ENCODE data around the gene BOLA1.
"Not testable (repeated sequence)": the region's sequence is repeated elsewhere in the genome, so short reads cannot be mapped to it uniquely, and the experiment has no call there.

BOLA1 gene

DNA sequence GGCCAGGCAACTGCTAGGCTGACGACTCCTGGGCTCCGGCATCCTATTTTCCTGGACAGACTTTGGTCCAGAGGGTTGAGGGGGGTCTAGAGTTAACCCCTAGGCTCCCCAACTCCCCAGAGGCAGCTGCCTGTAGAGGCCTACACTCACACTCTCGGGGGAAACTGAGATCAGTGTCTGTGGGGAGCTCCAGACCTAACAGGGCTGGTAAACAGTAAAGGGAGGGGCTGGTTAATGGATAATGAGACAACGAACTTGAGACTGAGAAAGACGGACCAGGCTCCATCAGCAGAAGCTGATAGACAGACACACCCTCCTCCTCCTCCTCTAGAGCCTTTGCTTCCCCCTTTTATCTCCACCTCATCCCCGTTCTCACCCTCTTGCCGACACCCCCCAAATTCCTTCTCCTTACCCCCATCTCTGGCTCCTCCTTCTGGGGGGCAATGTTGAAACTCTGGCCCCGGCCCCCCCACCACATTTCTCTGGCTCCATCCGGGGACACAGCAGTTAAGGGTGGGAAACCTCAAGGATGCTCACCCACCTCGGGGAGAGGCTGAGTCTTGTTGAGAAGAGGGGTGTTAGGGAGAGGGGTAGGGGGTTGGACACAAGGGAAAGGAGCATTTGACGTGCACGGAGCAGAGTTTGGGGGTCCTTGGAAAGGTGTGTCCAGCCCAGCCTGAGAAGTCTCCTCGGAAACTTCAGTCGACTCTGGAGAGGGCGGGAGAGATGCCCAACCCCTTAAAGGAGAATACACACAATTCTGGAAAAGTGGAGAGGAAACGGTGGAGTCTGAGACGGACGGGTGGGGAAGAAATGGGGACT lies 37.0 kb downstream of the BOLA1 start, which contains the start of gene MTMR11:
MTMR11 (minus strand) TSS at position 710 of the 822 bp plus-strand sequence; CDS start at position 478, 232 bp downstream.
- no peaks in the 10 kb centered on the region for H3K9me3 ChIP-seq (replicated peaks; ENCODE audit: insufficient read depth, low read length)
- peak within 1 kb of the TSS; percentile 28 for H3K4me2 ChIP-seq (ENCODE audit: low read depth, low read length)
- peak within 1 kb of the TSS; percentile 46; the same call in 1 of the 2 replicates for H3K27ac ChIP-seq (ENCODE audit: low read length)
- H3K9me2 ChIP-seq (replicated peaks; ENCODE audit: insufficient read depth, low read length) = no peaks in the 10 kb centered on the region
- H3K79me2 ChIP-seq (ENCODE audit: low read length) = no peaks in the 10 kb centered on the region
- no peaks in the 10 kb centered on the region for H3K36me3 ChIP-seq (replicated peaks; ENCODE audit: insufficient read depth, low read length)
- peaks cover 33% of the 10 kb centered on the region for H3K4me1 ChIP-seq (ENCODE audit: low read length)
- H3F3A ChIP-seq (ENCODE audit: insufficient read depth, low read length) = peaks cover 16% of the 10 kb centered on the region
- TF ChIP-seq EZH2phosphoT487 (IDR thresholded peaks at IDR 0.05; ENCODE audit: low read length) = no peak
- TF ChIP-seq, protein P1, sequence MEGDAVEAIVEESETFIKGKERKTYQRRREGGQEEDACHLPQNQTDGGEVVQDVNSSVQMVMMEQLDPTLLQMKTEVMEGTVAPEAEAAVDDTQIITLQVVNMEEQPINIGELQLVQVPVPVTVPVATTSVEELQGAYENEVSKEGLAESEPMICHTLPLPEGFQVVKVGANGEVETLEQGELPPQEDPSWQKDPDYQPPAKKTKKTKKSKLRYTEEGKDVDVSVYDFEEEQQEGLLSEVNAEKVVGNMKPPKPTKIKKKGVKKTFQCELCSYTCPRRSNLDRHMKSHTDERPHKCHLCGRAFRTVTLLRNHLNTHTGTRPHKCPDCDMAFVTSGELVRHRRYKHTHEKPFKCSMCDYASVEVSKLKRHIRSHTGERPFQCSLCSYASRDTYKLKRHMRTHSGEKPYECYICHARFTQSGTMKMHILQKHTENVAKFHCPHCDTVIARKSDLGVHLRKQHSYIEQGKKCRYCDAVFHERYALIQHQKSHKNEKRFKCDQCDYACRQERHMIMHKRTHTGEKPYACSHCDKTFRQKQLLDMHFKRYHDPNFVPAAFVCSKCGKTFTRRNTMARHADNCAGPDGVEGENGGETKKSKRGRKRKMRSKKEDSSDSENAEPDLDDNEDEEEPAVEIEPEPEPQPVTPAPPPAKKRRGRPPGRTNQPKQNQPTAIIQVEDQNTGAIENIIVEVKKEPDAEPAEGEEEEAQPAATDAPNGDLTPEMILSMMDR (IDR thresholded peaks at IDR 0.05; ENCODE audit: low read length) = no peak
- H3K27me3 ChIP-seq (replicated peaks; ENCODE audit: insufficient read depth, low read length) = no peaks in the 10 kb centered on the region
- no peaks in the 10 kb centered on the region for H4K20me1 ChIP-seq (ENCODE audit: insufficient read depth, low read length)
- peak within 1 kb of the TSS; percentile 2; the same call in 1 of the 2 replicates for H3K9ac ChIP-seq (ENCODE audit: low read length)
- peak within 1 kb of the TSS; percentile 0; the same call in 1 of the 2 replicates for H3K4me3 ChIP-seq (ENCODE audit: low read length)
- no peak for DNase-seq
- H2AFZ ChIP-seq (ENCODE audit: low read length) = 0 out of 2 replicates have a peak within 1 kb of the TSS, but pooled peaks have one; percentile 1

DNA sequence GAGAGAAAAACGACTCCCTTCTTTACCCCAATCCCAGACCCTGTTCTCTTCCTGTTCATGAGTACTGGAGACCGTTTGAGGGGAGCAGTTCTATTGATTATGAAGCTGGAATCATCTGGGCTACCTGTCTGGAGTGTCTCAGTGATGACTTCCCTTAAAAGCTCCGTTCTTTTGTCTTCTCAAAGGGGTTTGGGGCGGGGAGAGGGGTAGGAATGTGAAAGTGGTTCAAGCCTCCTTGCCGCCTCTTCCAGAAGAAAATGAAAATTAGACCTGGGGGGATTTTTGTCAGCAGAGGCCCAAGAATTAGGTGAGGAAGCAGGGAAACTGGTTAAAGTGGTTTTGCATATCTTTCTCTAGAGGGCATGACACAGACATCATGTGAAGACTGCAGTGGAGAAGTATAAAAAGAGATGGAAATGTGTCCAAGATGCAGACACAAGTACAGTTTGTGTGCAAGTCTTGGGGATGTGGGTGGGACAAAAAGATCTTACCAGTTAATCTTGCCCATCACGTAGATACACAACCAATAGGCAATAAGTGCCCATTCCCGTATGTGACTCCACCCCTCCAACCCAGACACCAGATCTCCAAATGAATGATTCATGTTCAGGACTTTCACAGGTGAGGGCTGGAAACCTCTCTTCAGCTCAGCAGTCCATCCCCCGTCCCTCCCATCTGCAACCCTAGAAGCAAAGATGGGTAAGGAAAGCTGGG lies 37.8 kb downstream of the BOLA1 start:
- H2AFZ ChIP-seq (ENCODE audit: low read length) = 0 out of 2 replicates have a peak overlapping the region, but pooled peaks have one; percentile 1
- peak overlapping the region; percentile 46; the same call in 1 of the 2 replicates for H3K27ac ChIP-seq (ENCODE audit: low read length)
- H4K20me1 ChIP-seq (ENCODE audit: insufficient read depth, low read length) = no peaks in the 10 kb centered on the region
- peak overlapping the region; percentile 2; the same call in 1 of the 2 replicates for H3K9ac ChIP-seq (ENCODE audit: low read length)
- no peaks in the 10 kb centered on the region for H3K9me3 ChIP-seq (replicated peaks; ENCODE audit: insufficient read depth, low read length)
- peak overlapping the region; percentile 0; the same call in 1 of the 2 replicates for H3K4me3 ChIP-seq (ENCODE audit: low read length)
- no peaks in the 10 kb centered on the region for H3K27me3 ChIP-seq (replicated peaks; ENCODE audit: insufficient read depth, low read length)
- H3K36me3 ChIP-seq (replicated peaks; ENCODE audit: insufficient read depth, low read length) = no peaks in the 10 kb centered on the region
- peak overlapping the region; percentile 28 for H3K4me2 ChIP-seq (ENCODE audit: low read depth, low read length)
- H3K4me1 ChIP-seq (ENCODE audit: low read length) = peaks cover 27% of the 10 kb centered on the region
- H3F3A ChIP-seq (ENCODE audit: insufficient read depth, low read length) = peaks cover 16% of the 10 kb centered on the region
- TF ChIP-seq, protein P1 (IDR thresholded peaks at IDR 0.05; ENCODE audit: low read length) = 0 out of 2 replicates have a peak, but pooled peaks have one; percentile 9
- TF ChIP-seq EZH2 (optimal IDR thresholded peaks at IDR 0.05; ENCODE audit: low read depth, low read length) (no peak), EZH2phosphoT487 (IDR thresholded peaks at IDR 0.05; ENCODE audit: low read length) (no peak)
- H3K79me2 ChIP-seq (ENCODE audit: low read length) = no peaks in the 10 kb centered on the region
- peak; percentile 20 for DNase-seq
- H3K9me2 ChIP-seq (replicated peaks; ENCODE audit: insufficient read depth, low read length) = no peaks in the 10 kb centered on the region

GRCh38 chr1:149937759-149938158 lies 38.4 kb downstream of the BOLA1 start:
- H3K79me2 ChIP-seq (ENCODE audit: low read length) = no peaks in the 10 kb centered on the region
- H3K27me3 ChIP-seq (replicated peaks; ENCODE audit: insufficient read depth, low read length) = no peaks in the 10 kb centered on the region
- TF ChIP-seq, protein P1 (IDR thresholded peaks at IDR 0.05; ENCODE audit: low read length) = no peak
- TF ChIP-seq EZH2phosphoT487 (IDR thresholded peaks at IDR 0.05; ENCODE audit: low read length) = no peak
- TF ChIP-seq EZH2 (optimal IDR thresholded peaks at IDR 0.05; ENCODE audit: low read depth, low read length) = no peak
- 0 out of 2 replicates have a peak overlapping the region, but pooled peaks have one; percentile 1 for H2AFZ ChIP-seq (ENCODE audit: low read length)
- H3K9ac ChIP-seq (ENCODE audit: low read length) = peak overlapping the region; percentile 2; the same call in 1 of the 2 replicates
- H3F3A ChIP-seq (ENCODE audit: insufficient read depth, low read length) = peaks cover 16% of the 10 kb centered on the region
- H4K20me1 ChIP-seq (ENCODE audit: insufficient read depth, low read length) = no peaks in the 10 kb centered on the region
- no peaks in the 10 kb centered on the region for H3K9me2 ChIP-seq (replicated peaks; ENCODE audit: insufficient read depth, low read length)
- peak overlapping the region; percentile 46; the same call in 1 of the 2 replicates for H3K27ac ChIP-seq (ENCODE audit: low read length)
- peak overlapping the region; percentile 28 for H3K4me2 ChIP-seq (ENCODE audit: low read depth, low read length)
- no peaks in the 10 kb centered on the region for H3K9me3 ChIP-seq (replicated peaks; ENCODE audit: insufficient read depth, low read length)
- no peaks in the 10 kb centered on the region for H3K36me3 ChIP-seq (replicated peaks; ENCODE audit: insufficient read depth, low read length)
- H3K4me1 ChIP-seq (ENCODE audit: low read length) = peaks cover 27% of the 10 kb centered on the region
- peak overlapping the region; percentile 0; the same call in 1 of the 2 replicates for H3K4me3 ChIP-seq (ENCODE audit: low read length)
- peak; percentile 85 for DNase-seq

- not testable (repeated sequence) for H3K79me2 ChIP-seq (ENCODE audit: low read length); H3K36me3 ChIP-seq (replicated peaks; ENCODE audit: insufficient read depth, low read length); H3K9ac ChIP-seq (ENCODE audit: low read length); H3K9me2 ChIP-seq (replicated peaks; ENCODE audit: insufficient read depth, low read length); H4K20me1 ChIP-seq (ENCODE audit: insufficient read depth, low read length); H3K9me3 ChIP-seq (replicated peaks; ENCODE audit: insufficient read depth, low read length); DNase-seq; H3K27me3 ChIP-seq (replicated peaks; ENCODE audit: insufficient read depth, low read length); H2AFZ ChIP-seq (ENCODE audit: low read length); H3K4me3 ChIP-seq (ENCODE audit: low read length); H3K27ac ChIP-seq (ENCODE audit: low read length)
- H3K4me2 ChIP-seq (ENCODE audit: low read depth, low read length) = peak overlapping the region; percentile 18; the same call in 1 of the 2 replicates
- peaks cover 16% of the 10 kb centered on the region for H3F3A ChIP-seq (ENCODE audit: insufficient read depth, low read length)
- H3K4me1 ChIP-seq (ENCODE audit: low read length) = peaks cover 27% of the 10 kb centered on the region
These were observed 39.3 kb downstream of the BOLA1 start for GRCh38 chr1:149938668-149939003.
